WTC11 (cell line): ENCODE results near the gene LAPTM5. TPM values are rescaled to one million over a fixed set of nuclear protein-coding genes. Genes with fewer than 3 reads are reported as not detected.
A peak's percentile ranks its signal among the peaks of the same experiment; 100 is the strongest.

Experiments
- ATAC-seq: fragments of 200-7000 bp; cut with Tn5 transposase; 2 replicates; pipeline ENCODE4 v1.10.0; 2021; ENCODE audit warnings: mild to moderate bottlenecking, moderate library complexity
- CTCF ChIA-PET: fragments of 300-600 bp; sonication (Branson Sonifier 250); formaldehyde crosslinking; loops from one replicate; lab custom pipeline; 2021; ENCODE audit warnings: antibody characterized with exemption; lab: Charles Lee
- POLR2A ChIA-PET: fragments of 350-600 bp; sonication (Branson Sonifier 250); formaldehyde crosslinking; loops from one replicate; lab custom pipeline; 2021; ENCODE audit warnings: antibody characterized with exemption; lab: Charles Lee
- DNase-seq: peaks from one replicate; pipeline ENCODE4 v3.0.0; 2021; ENCODE audit warnings: low spot score
- H3K27ac Mint-ChIP-seq: 2 replicates; pipeline ENCODE4 v1.8.0; 2021; ENCODE audit warnings: mixed read lengths
- H3K27me3 Mint-ChIP-seq: 2 replicates; pipeline ENCODE4 v1.8.0; 2021; ENCODE audit warnings: low read depth, mild to moderate bottlenecking, moderate library complexity, mixed read lengths
- H3K36me3 Mint-ChIP-seq: 2 replicates; pipeline ENCODE4 v1.8.0; 2021; ENCODE audit warnings: mixed read lengths
- H3K4me1 Mint-ChIP-seq: 2 replicates; pipeline ENCODE4 v1.8.0; 2022; ENCODE audit warnings: mixed read lengths
- H3K4me3 Mint-ChIP-seq: 2 replicates; pipeline ENCODE4 v1.8.0; 2021; ENCODE audit warnings: mild to moderate bottlenecking, moderate library complexity, mixed read lengths
- H3K9me3 Mint-ChIP-seq: 2 replicates; pipeline ENCODE4 v1.8.0; 2021; ENCODE audit warnings: mixed read lengths
- ATF1 ChIP-seq: sonication (generic); formaldehyde crosslinking; IDR thresholded peaks from 2 replicates; pipeline ENCODE4 v1.8.1; 2023; ENCODE audit warnings: mild to moderate bottlenecking, moderate library complexity, missing genetic modification reagents
- CREB1 ChIP-seq: sonication (generic); formaldehyde crosslinking; IDR thresholded peaks from 2 replicates; pipeline ENCODE4 v1.8.0; 2023; ENCODE audit warnings: mild to moderate bottlenecking, missing genetic modification reagents
- CREM ChIP-seq: sonication (generic); formaldehyde crosslinking; IDR thresholded peaks from 2 replicates; pipeline ENCODE4 v1.8.1; 2022; ENCODE audit warnings: mild to moderate bottlenecking, missing genetic modification reagents, moderate library complexity
- EMX1 ChIP-seq: fragments of 250-450 bp; sonication (Bioruptor Pico); IDR thresholded peaks from 2 replicates; pipeline ENCODE4 v1.8.0; 2021; ENCODE audit warnings: mild to moderate bottlenecking
- FOXK1 ChIP-seq: sonication (generic); formaldehyde crosslinking; IDR thresholded peaks from 2 replicates; pipeline ENCODE4 v1.8.0; 2022; ENCODE audit warnings: mild to moderate bottlenecking, moderate library complexity, missing genetic modification reagents
- HMGA2 ChIP-seq: fragments of 250-450 bp; sonication (Bioruptor Pico); IDR thresholded peaks from 2 replicates; pipeline ENCODE4 v1.4.0; 2021; ENCODE audit warnings: mild to moderate bottlenecking, moderate library complexity
- JUN ChIP-seq: sonication (generic); formaldehyde crosslinking; IDR thresholded peaks from 2 replicates; pipeline ENCODE4 v1.8.0; 2023; ENCODE audit warnings: mild to moderate bottlenecking, missing genetic modification reagents
- NFYB ChIP-seq: sonication (generic); formaldehyde crosslinking; conservative IDR thresholded peaks from 2 replicates; pipeline ENCODE4 v1.8.0; 2022; ENCODE audit warnings: low read depth, missing genetic modification reagents
- NR3C1 ChIP-seq: sonication (generic); formaldehyde crosslinking; conservative IDR thresholded peaks from 2 replicates; pipeline ENCODE4 v1.8.1; 2023; ENCODE audit warnings: low read depth, mild to moderate bottlenecking, missing genetic modification reagents
- SOX15 ChIP-seq: fragments of 250-450 bp; sonication (Bioruptor Pico); IDR thresholded peaks from 2 replicates; pipeline ENCODE4 v1.9.0; 2021; ENCODE audit warnings: mild to moderate bottlenecking
- SP1 ChIP-seq: sonication (generic); formaldehyde crosslinking; conservative IDR thresholded peaks from 2 replicates; pipeline ENCODE4 v1.8.1; 2022; ENCODE audit warnings: missing genetic modification reagents
- TCF7 ChIP-seq: sonication (generic); formaldehyde crosslinking; IDR thresholded peaks from 2 replicates; pipeline ENCODE4 v1.8.0; 2022; ENCODE audit warnings: mild to moderate bottlenecking, low read depth, missing genetic modification reagents, moderate library complexity
- TEAD1 ChIP-seq: sonication (generic); formaldehyde crosslinking; IDR thresholded peaks from 2 replicates; pipeline ENCODE4 v1.8.0; 2022; ENCODE audit warnings: mild to moderate bottlenecking, missing genetic modification reagents
- ZBTB21 ChIP-seq: sonication (generic); formaldehyde crosslinking; IDR thresholded peaks from 2 replicates; pipeline ENCODE4 v1.8.1; 2023; ENCODE audit warnings: mild to moderate bottlenecking, missing genetic modification reagents, borderline replicate concordance
- ZNF423 ChIP-seq: fragments of 250-450 bp; sonication (Bioruptor Pico); IDR thresholded peaks from 2 replicates; pipeline ENCODE4 v2.1.2; 2022; ENCODE audit warnings: mild to moderate bottlenecking, moderate library complexity
- total RNA-seq: library from RNA; stranded (reverse); gene quantifications from 3 replicates; pipeline ENCODE4 v1.2.3, GENCODE V29; 2021
- TF ChIP-seq, protein P1 (sequence below): sonication (generic); formaldehyde crosslinking; IDR thresholded peaks from 2 replicates; pipeline ENCODE4 v1.8.0; 2022; ENCODE audit warnings: mild to moderate bottlenecking, missing genetic modification reagents
- TF ChIP-seq, protein P2 (sequence below): sonication (generic); formaldehyde crosslinking; IDR thresholded peaks from 2 replicates; pipeline ENCODE4 v1.8.0; 2022; ENCODE audit warnings: mild to moderate bottlenecking, missing genetic modification reagents
- TF ChIP-seq, protein P3 (sequence below): sonication (generic); formaldehyde crosslinking; IDR thresholded peaks from 2 replicates; pipeline ENCODE4 v1.8.1; 2023; ENCODE audit warnings: mild to moderate bottlenecking, missing genetic modification reagents, moderate library complexity
- TF ChIP-seq, protein P4 (sequence below): sonication (generic); formaldehyde crosslinking; IDR thresholded peaks from 2 replicates; pipeline ENCODE4 v1.8.0; 2022; ENCODE audit warnings: mild to moderate bottlenecking, missing genetic modification reagents
- TF ChIP-seq, protein P5 (sequence below): sonication (generic); formaldehyde crosslinking; IDR thresholded peaks from 2 replicates; pipeline ENCODE4 v1.8.1; 2023; ENCODE audit warnings: mild to moderate bottlenecking, missing genetic modification reagents
- TF ChIP-seq, protein P6 (sequence below): sonication (generic); formaldehyde crosslinking; conservative IDR thresholded peaks from 2 replicates; pipeline ENCODE4 v1.8.1; 2023; ENCODE audit warnings: mild to moderate bottlenecking, low read depth, missing genetic modification reagents, moderate library complexity

The LAPTM5 gene
- total RNA-seq, 1 experiment from 2014 or later, result 1.3 TPM

DNA sequence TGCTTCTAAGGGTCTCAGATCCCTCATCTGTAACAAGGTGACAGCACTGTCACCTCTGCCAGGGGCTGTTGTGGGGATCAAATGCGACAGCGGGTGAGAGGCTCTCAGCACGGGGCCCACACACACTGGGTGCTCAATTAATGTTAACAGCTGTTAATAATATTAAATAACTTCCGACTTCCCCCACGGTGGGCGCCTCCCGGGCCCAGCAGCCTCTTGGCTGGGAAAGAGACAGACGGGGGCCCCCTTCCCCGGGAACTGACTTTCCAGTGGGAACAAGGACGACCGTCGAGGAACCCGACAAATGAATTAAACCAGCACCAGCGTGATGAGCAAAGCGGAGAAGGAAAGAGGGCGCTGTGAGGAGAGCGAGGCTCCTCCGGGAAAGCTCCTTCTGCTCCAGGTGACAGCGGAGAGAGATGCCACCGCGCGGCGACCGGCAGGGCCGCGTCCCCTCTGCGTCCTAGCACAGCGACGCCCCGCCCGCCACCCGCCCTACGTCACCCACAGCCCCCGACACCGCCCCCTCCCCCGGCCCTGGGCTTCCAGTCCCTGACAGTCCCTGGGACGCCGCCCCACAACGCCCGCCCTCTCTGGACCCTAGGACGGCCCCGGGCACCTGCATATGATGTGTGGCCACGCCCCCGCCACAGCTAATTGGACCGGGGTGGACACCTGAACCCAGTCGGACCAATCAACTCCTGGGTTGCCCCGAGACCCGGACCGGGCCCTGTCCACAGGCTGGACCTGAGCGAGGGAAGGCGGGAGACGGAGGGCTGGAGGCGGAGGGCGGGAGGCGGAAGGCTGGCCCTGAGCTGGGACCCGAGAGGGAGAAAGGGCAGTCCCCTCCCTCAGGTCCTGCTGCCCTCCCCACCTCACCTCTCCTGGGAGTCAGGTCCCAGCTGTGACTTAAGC lies 72.4 kb downstream of the LAPTM5 start:
- no peaks in the 10 kb centered on the region for H3K9me3 Mint-ChIP-seq
- peaks cover 22% of the 10 kb centered on the region for H3K27me3 Mint-ChIP-seq
- peak overlapping the region; percentile 71 for H3K4me3 Mint-ChIP-seq
- ChIA-PET POLR2A (interaction anchor here (0.8 to 1.2 kb wide), 3 partner anchors 22 to 981 kb away, joined by 3 to 4 read pairs (median 3); no protein-coding TSS in a partner anchor), CTCF (interaction anchor here (0.9 to 4.4 kb wide), 24 partner anchors 10 to 598 kb away, joined by 3 to 28 read pairs (median 4); no protein-coding TSS in a partner anchor)
- no peaks in the 10 kb centered on the region for H3K36me3 Mint-ChIP-seq
- H3K4me1 Mint-ChIP-seq, result peaks cover 24% of the 10 kb centered on the region
- DNase-seq, result peak; percentile 99
- TF ChIP-seq, protein P1, sequence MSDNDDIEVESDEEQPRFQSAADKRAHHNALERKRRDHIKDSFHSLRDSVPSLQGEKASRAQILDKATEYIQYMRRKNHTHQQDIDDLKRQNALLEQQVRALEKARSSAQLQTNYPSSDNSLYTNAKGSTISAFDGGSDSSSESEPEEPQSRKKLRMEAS, result peak; percentile 27; the same call in 1 of the 2 replicates
- no peak for TF ChIP-seq SOX15 (CRISPR knock-in tag)
- 0 out of 2 replicates have a peak, but pooled peaks have one; percentile 5 for TF ChIP-seq TEAD1
- TF ChIP-seq, protein P2, sequence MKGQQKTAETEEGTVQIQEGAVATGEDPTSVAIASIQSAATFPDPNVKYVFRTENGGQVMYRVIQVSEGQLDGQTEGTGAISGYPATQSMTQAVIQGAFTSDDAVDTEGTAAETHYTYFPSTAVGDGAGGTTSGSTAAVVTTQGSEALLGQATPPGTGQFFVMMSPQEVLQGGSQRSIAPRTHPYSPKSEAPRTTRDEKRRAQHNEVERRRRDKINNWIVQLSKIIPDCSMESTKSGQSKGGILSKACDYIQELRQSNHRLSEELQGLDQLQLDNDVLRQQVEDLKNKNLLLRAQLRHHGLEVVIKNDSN (CRISPR knock-in tag), result peak; percentile 82
- TF ChIP-seq ZBTB21 (CRISPR knock-in tag), result 0 out of 2 replicates have a peak, but pooled peaks have one; percentile 48
- peak; percentile 76; the same call in 1 of the 2 replicates for TF ChIP-seq SP1 (CRISPR knock-in tag)
- TF ChIP-seq, protein P3, sequence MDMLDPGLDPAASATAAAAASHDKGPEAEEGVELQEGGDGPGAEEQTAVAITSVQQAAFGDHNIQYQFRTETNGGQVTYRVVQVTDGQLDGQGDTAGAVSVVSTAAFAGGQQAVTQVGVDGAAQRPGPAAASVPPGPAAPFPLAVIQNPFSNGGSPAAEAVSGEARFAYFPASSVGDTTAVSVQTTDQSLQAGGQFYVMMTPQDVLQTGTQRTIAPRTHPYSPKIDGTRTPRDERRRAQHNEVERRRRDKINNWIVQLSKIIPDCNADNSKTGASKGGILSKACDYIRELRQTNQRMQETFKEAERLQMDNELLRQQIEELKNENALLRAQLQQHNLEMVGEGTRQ (CRISPR knock-in tag), result peak; percentile 81
- no peak for TF ChIP-seq FOXK1 (CRISPR knock-in tag)
- TF ChIP-seq NFYB, result peak; percentile 75
- ATAC-seq, result peak; percentile 98
- H3K27ac Mint-ChIP-seq, result no peak overlapping the region

DNA sequence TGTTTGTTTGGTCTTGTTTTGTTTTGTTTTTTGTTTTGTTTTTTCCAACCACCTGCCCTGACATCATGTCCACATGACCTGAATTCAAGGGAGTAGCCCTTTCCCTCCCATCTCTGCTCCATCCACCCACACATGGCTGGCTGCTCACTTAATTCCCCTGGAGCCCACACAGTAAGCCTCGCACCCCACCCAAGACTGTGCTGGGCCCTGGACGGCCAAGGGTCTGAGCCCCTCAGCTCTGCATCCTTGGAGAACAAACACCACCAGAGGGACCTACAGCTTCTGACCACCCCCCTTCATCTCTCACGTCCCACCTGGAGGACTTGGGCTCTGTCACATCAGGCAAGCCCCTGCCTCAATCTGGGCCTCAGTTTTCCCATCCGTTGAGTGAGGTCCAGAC lies 73.3 kb downstream of the LAPTM5 start:
- POLR2A ChIA-PET, result no interaction called here
- peaks cover 22% of the 10 kb centered on the region for H3K27me3 Mint-ChIP-seq
- ATAC-seq, result no peak

DNA sequence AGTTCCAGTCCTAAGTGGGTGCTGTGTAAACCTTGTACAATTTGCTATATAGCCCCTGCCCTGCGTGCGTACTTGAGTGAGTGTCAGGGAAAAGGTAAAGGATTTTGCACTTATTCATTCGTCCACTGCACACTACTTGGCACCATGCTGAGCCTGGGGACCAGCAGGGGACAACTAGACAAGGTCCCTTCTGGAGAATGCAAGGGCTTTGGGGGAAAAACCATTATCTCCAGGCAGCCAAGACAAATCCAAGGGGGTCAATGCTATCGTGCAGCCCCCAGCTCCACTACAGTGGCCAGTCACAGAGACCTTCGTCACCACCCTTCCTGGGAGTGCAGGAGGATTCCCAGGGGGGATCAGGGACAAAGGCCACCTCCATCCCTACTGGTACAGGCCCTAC lies 73.9 kb downstream of the LAPTM5 start:
- no peak overlapping the region for H3K4me3 Mint-ChIP-seq
- H3K36me3 Mint-ChIP-seq, result no peaks in the 10 kb centered on the region
- no peak overlapping the region for H3K27ac Mint-ChIP-seq
- DNase-seq (no peak), ATAC-seq (no peak)
- peaks cover 3% of the 10 kb centered on the region; the same call in 1 of the 2 replicates for H3K9me3 Mint-ChIP-seq
- CTCF ChIA-PET, result interaction anchor here (0.6 to 4.4 kb wide), 4 partner anchors 34 to 303 kb away, joined by 4 to 28 read pairs (median 12); no protein-coding TSS in a partner anchor
- peaks cover 22% of the 10 kb centered on the region for H3K27me3 Mint-ChIP-seq
- H3K4me1 Mint-ChIP-seq, result peaks cover 17% of the 10 kb centered on the region
- POLR2A ChIA-PET, result interaction anchor here (0.7 kb wide), 1 partner anchor 783 kb away, joined by 11 read pairs; no protein-coding TSS in a partner anchor
- TF ChIP-seq, protein P4, sequence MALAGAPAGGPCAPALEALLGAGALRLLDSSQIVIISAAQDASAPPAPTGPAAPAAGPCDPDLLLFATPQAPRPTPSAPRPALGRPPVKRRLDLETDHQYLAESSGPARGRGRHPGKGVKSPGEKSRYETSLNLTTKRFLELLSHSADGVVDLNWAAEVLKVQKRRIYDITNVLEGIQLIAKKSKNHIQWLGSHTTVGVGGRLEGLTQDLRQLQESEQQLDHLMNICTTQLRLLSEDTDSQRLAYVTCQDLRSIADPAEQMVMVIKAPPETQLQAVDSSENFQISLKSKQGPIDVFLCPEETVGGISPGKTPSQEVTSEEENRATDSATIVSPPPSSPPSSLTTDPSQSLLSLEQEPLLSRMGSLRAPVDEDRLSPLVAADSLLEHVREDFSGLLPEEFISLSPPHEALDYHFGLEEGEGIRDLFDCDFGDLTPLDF (CRISPR knock-in tag), result no peak
- TF ChIP-seq CREB1, result no peak
- no peak for TF ChIP-seq CREM (CRISPR knock-in tag)
- no peak for TF ChIP-seq ZNF423
- TF ChIP-seq, protein P5, sequence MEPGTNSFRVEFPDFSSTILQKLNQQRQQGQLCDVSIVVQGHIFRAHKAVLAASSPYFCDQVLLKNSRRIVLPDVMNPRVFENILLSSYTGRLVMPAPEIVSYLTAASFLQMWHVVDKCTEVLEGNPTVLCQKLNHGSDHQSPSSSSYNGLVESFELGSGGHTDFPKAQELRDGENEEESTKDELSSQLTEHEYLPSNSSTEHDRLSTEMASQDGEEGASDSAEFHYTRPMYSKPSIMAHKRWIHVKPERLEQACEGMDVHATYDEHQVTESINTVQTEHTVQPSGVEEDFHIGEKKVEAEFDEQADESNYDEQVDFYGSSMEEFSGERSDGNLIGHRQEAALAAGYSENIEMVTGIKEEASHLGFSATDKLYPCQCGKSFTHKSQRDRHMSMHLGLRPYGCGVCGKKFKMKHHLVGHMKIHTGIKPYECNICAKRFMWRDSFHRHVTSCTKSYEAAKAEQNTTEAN (CRISPR knock-in tag), result no peak
- no peak for TF ChIP-seq TCF7 (CRISPR knock-in tag)
- no peak for TF ChIP-seq ZBTB21 (CRISPR knock-in tag)
- no peak for TF ChIP-seq EMX1
- no peak for TF ChIP-seq HMGA2
- no peak for TF ChIP-seq NR3C1 (CRISPR knock-in tag)

More for the DNA sequence above, 73.3 kb downstream of the LAPTM5 start:
- H3K4me3 Mint-ChIP-seq, result peak overlapping the region; percentile 21
- no peaks in the 10 kb centered on the region for H3K9me3 Mint-ChIP-seq
- peaks cover 17% of the 10 kb centered on the region for H3K4me1 Mint-ChIP-seq
- DNase-seq, result no peak
- TF ChIP-seq ATF1 (no peak), JUN (no peak), NFYB (no peak)
- TF ChIP-seq, protein P6, sequence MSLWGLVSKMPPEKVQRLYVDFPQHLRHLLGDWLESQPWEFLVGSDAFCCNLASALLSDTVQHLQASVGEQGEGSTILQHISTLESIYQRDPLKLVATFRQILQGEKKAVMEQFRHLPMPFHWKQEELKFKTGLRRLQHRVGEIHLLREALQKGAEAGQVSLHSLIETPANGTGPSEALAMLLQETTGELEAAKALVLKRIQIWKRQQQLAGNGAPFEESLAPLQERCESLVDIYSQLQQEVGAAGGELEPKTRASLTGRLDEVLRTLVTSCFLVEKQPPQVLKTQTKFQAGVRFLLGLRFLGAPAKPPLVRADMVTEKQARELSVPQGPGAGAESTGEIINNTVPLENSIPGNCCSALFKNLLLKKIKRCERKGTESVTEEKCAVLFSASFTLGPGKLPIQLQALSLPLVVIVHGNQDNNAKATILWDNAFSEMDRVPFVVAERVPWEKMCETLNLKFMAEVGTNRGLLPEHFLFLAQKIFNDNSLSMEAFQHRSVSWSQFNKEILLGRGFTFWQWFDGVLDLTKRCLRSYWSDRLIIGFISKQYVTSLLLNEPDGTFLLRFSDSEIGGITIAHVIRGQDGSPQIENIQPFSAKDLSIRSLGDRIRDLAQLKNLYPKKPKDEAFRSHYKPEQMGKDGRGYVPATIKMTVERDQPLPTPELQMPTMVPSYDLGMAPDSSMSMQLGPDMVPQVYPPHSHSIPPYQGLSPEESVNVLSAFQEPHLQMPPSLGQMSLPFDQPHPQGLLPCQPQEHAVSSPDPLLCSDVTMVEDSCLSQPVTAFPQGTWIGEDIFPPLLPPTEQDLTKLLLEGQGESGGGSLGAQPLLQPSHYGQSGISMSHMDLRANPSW (CRISPR knock-in tag), result no peak
- no peak overlapping the region for H3K27ac Mint-ChIP-seq
- CTCF ChIA-PET, result interaction anchor here (1.9 to 4.4 kb wide), 6 partner anchors 9 to 304 kb away, joined by 4 to 28 read pairs (median 17); no protein-coding TSS in a partner anchor
- no peaks in the 10 kb centered on the region for H3K36me3 Mint-ChIP-seq
